Measurements from ENCODE around the gene PRRC2B.

DNA sequence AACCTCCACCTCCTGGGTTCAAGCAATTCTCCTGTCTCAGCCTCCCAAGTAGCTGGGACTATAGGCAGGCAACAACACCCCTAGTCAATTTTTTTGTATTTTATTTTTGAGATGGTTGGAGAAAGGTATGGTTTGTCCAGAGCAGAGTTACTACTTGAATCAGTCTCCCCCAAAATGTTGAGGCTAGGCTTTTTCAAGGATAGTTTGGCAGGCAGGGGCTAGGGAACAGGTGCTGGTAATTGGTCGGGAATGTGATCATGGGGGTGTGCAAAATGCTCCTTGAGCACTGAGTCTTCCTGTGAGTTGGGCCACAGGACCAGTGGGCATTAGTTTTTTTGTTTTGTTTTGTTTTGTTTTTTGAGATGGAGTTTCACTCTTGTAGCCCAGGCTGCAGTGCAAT, 28.3 kb upstream of the PRRC2B start:
- TF ChIP-seq EZH2 (IDR thresholded peaks at IDR 0.05; ENCODE audit: insufficient read depth, poor library complexity, severe bottlenecking) (no peak), EZH2phosphoT487 (IDR thresholded peaks at IDR 0.05; ENCODE audit: insufficient read depth, low read depth) (no peak)
